ENCODE data around the gene ACTRT2.

Gene ACTRT2

GRCh38 chr1:3049905-3050304 lies 28.6 kb downstream of the ACTRT2 start:
- no peak for ATAC-seq
- TF ChIP-seq ZFP3 (CRISPR knock-in tag; IDR thresholded peaks at IDR 0.05) (no peak), ZNF565 (CRISPR knock-in tag; conservative IDR thresholded peaks at IDR 0.05; ENCODE audit: low read depth) (no peak), ISL1 (CRISPR knock-in tag; IDR thresholded peaks at IDR 0.05) (no peak), PATZ1 (CRISPR knock-in tag; IDR thresholded peaks at IDR 0.05; ENCODE audit: borderline replicate concordance) (no peak), POU6F1 (CRISPR knock-in tag; IDR thresholded peaks at IDR 0.05; ENCODE audit: borderline replicate concordance, low read depth) (no peak), BACH2 (CRISPR knock-in tag; IDR thresholded peaks at IDR 0.05; ENCODE audit: borderline replicate concordance) (no peak), ZC3H10 (CRISPR knock-in tag; IDR thresholded peaks at IDR 0.05) (no peak), GLIS3 (CRISPR knock-in tag; IDR thresholded peaks at IDR 0.05) (no peak), TOX (CRISPR knock-in tag; IDR thresholded peaks at IDR 0.05; ENCODE audit: borderline replicate concordance) (no peak), TSHZ2 (CRISPR knock-in tag; IDR thresholded peaks at IDR 0.05) (no peak), PPARA (CRISPR knock-in tag; IDR thresholded peaks at IDR 0.05; ENCODE audit: borderline replicate concordance) (no peak), SNAI2 (CRISPR knock-in tag; IDR thresholded peaks at IDR 0.05) (no peak), ARNTL (CRISPR knock-in tag; IDR thresholded peaks at IDR 0.05; ENCODE audit: borderline replicate concordance, low read depth) (no peak)

GRCh38 chr1:3050603-3051002 lies 29.3 kb downstream of the ACTRT2 start:
- ATAC-seq: no peak
- TF ChIP-seq RARB (CRISPR knock-in tag; IDR thresholded peaks at IDR 0.05) (no peak), CREB5 (CRISPR knock-in tag; IDR thresholded peaks at IDR 0.05; ENCODE audit: low read depth) (no peak), ARNTL (CRISPR knock-in tag; IDR thresholded peaks at IDR 0.05; ENCODE audit: borderline replicate concordance, low read depth) (no peak), ZNF565 (CRISPR knock-in tag; conservative IDR thresholded peaks at IDR 0.05; ENCODE audit: low read depth) (no peak)

- ATAC-seq: no peak
- TF ChIP-seq PATZ1 (CRISPR knock-in tag; IDR thresholded peaks at IDR 0.05; ENCODE audit: borderline replicate concordance) (no peak), CSDC2 (CRISPR knock-in tag; IDR thresholded peaks at IDR 0.05) (no peak), TOX (CRISPR knock-in tag; IDR thresholded peaks at IDR 0.05; ENCODE audit: borderline replicate concordance) (no peak), TCF4 (CRISPR knock-in tag; IDR thresholded peaks at IDR 0.05; ENCODE audit: borderline replicate concordance) (no peak), ISL1 (CRISPR knock-in tag; IDR thresholded peaks at IDR 0.05) (no peak), ZC3H10 (CRISPR knock-in tag; IDR thresholded peaks at IDR 0.05) (no peak), CREB5 (CRISPR knock-in tag; IDR thresholded peaks at IDR 0.05; ENCODE audit: low read depth) (no peak)
These were observed 30.3 kb downstream of the ACTRT2 start for GRCh38 chr1:3051270-3052268.

All from SK-N-SH treated with all-trans-retinoic acid at 6 μM for 48 hours (cell line).